A172 (cell line): ENCODE measurements around the gene UBE2N. TPM values are rescaled to one million over a fixed set of nuclear protein-coding genes. Genes with fewer than 3 reads are reported as not detected.
"Not testable (repeated sequence)": the region's sequence is repeated elsewhere in the genome, so short reads cannot be mapped to it uniquely, and the experiment has no call there.

Experiments used
- DNase-seq: peaks from one replicate; pipeline ENCODE4 v3.0.0-alpha.2; 2015; ENCODE audit warnings: low spot score
- total RNA-seq: library from RNA; depleted of rRNA; stranded (reverse); fragments of >200 nt; shearing (Covaris generic); gene quantifications from 2 replicates; pipeline ENCODE4 v1.2.3, GENCODE V29; 2014

Gene UBE2N
- total RNA-seq, 1 experiment from 2014 or later = 89.7 TPM

GRCh38 chr12:93443576-93443975, 1.8 kb upstream of the UBE2N start:
- no peak for DNase-seq

GRCh38 chr12:93442411-93443340, 929 bp upstream of the UBE2N start:
- DNase-seq = peak; percentile 7

GRCh38 chr12:93441081-93441616, 598 bp downstream of the UBE2N start:
- no peak for DNase-seq

- no peak for DNase-seq
These were observed 1.5 kb downstream of the UBE2N start for GRCh38 chr12:93440043-93440835.

GRCh38 chr12:93438266-93439050, 3.3 kb downstream of the UBE2N start:
- no peak for DNase-seq

GRCh38 chr12:93434256-93434865, 7.4 kb downstream of the UBE2N start:
- DNase-seq = no peak

GRCh38 chr12:93432031-93432430, 9.7 kb downstream of the UBE2N start:
- DNase-seq = not testable (repeated sequence)

GRCh38 chr12:93430280-93430679, 11.5 kb downstream of the UBE2N start:
- no peak for DNase-seq

- DNase-seq = no peak
These were observed 11.9 kb downstream of the UBE2N start for GRCh38 chr12:93429852-93430251.

- no peak for DNase-seq
These were observed 12.3 kb downstream of the UBE2N start for GRCh38 chr12:93429448-93429847.

- DNase-seq = no peak
These were observed 13.8 kb downstream of the UBE2N start for GRCh38 chr12:93427779-93428564.

- DNase-seq = no peak
These were observed 15.3 kb downstream of the UBE2N start for GRCh38 chr12:93426412-93426805.

GRCh38 chr12:93425736-93426411, 15.9 kb downstream of the UBE2N start:
- DNase-seq = no peak

- DNase-seq = no peak
These were observed 19.7 kb downstream of the UBE2N start for GRCh38 chr12:93422050-93422449.

- peak; percentile 33 for DNase-seq
These were observed 22.2 kb downstream of the UBE2N start for GRCh38 chr12:93419388-93420034.

- DNase-seq = no peak
These were observed 23.7 kb downstream of the UBE2N start for GRCh38 chr12:93417967-93418480.

GRCh38 chr12:93415723-93416464, 25.9 kb downstream of the UBE2N start:
- DNase-seq = no peak

- no peak for DNase-seq
These were observed 28.7 kb downstream of the UBE2N start for GRCh38 chr12:93413064-93413463.
